GM12878 (cell line): ENCODE results near the gene PLEKHM1.
"Not testable (repeated sequence)": the region's sequence is repeated elsewhere in the genome, so short reads cannot be mapped to it uniquely, and the experiment has no call there.

ENCODE experiments used
- FOS ChIP-seq: IDR thresholded peaks from 3 replicates; pipeline ENCODE4 v1.6.1; 2011; ENCODE audit warnings: borderline replicate concordance; ENCODE audit not compliant: insufficient read length; ENCODE audit errors: extremely low read depth
- JUND ChIP-seq: IDR thresholded peaks from 2 replicates; pipeline ENCODE4 v1.6.1; 2012; ENCODE audit warnings: low read depth, mild to moderate bottlenecking, low read length, improper control_type of control experiment, moderate library complexity
- MYC ChIP-seq: IDR thresholded peaks from 2 replicates; pipeline ENCODE4 v1.6.1; 2011; ENCODE audit warnings: mild to moderate bottlenecking, low read length, moderate library complexity, inconsistent platforms; ENCODE audit not compliant: insufficient read depth, insufficient replicate concordance, insufficient read length, severe bottlenecking
- NR2C2 ChIP-seq: IDR thresholded peaks from 2 replicates; pipeline ENCODE4 v1.6.1; 2011; ENCODE audit warnings: borderline replicate concordance, low read depth; ENCODE audit not compliant: control insufficient read depth, insufficient read length
- POLR2A ChIP-seq: IDR thresholded peaks from 2 replicates; pipeline ENCODE4 v1.6.1; 2011; ENCODE audit warnings: low read depth, mild to moderate bottlenecking, low read length
- SIN3A ChIP-seq: IDR thresholded peaks from 2 replicates; pipeline ENCODE4 v1.6.1; 2012; ENCODE audit warnings: low read depth, low read length, improper control_type of control experiment
- SUZ12 ChIP-seq: fragments of 200-600 bp; sonication (generic); IDR thresholded peaks from one replicate; pipeline ENCODE4 v1.6.1; 2018; ENCODE audit warnings: antibody characterized with exemption, mild to moderate bottlenecking; ENCODE audit not compliant: unreplicated experiment
- ZNF274 ChIP-seq: IDR thresholded peaks from one replicate; pipeline ENCODE4 v1.8.0; 2011; ENCODE audit not compliant: insufficient read length, insufficient read depth
- TF ChIP-seq, protein P1 (sequence below), 3 experiments: IDR thresholded peaks in 2 of 3; conservative IDR thresholded peaks in 1 of 3; 2 replicates each; pipeline ENCODE4 v1.5.1; 2011; ENCODE audit warnings: low read depth in 3 of 3, low read length in 3 of 3, mild to moderate bottlenecking in 3 of 3, control low read depth in 2 of 3, moderate library complexity in 2 of 3, inconsistent platforms in 1 of 3, mixed read lengths in 1 of 3; ENCODE audit not compliant: control insufficient read depth in 2 of 3, insufficient read depth in 1 of 3; ENCODE audit errors: extremely low read depth in 1 of 3
- TF ChIP-seq, protein P2 (sequence below): fragments of 450-650 bp; IDR thresholded peaks from 2 replicates; pipeline ENCODE4 v1.6.1; 2017; ENCODE audit warnings: mild to moderate bottlenecking, moderate library complexity
- TF ChIP-seq, protein P3 (sequence below): fragments of 450-650 bp; IDR thresholded peaks from 2 replicates; pipeline ENCODE4 v1.6.1; 2016; ENCODE audit warnings: mild to moderate bottlenecking

DNA sequence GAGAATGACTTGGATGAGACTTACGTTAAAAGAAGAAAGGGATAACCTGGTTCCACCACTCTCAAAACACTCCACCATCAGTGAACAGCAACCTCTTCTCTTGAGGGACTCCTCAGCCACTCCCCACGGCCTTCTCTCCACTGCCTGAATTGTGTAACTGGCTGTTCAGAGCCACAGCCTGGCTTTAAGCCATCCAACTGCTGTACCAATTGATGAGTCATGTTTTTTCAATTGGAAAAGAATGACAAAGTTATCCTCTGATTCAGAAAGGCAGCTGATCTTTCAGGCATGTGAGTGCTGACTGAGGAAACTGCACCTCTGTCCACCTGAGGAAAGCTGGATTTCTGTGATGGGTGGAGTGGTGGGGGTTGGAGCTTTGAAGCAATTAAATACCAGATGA, 2.8 kb downstream of the PLEKHM1 start:
- not testable (repeated sequence) for TF ChIP-seq POLR2A, SIN3A, NR2C2, JUND, SUZ12, MYC, FOS, ZNF274
- TF ChIP-seq, protein P1, sequence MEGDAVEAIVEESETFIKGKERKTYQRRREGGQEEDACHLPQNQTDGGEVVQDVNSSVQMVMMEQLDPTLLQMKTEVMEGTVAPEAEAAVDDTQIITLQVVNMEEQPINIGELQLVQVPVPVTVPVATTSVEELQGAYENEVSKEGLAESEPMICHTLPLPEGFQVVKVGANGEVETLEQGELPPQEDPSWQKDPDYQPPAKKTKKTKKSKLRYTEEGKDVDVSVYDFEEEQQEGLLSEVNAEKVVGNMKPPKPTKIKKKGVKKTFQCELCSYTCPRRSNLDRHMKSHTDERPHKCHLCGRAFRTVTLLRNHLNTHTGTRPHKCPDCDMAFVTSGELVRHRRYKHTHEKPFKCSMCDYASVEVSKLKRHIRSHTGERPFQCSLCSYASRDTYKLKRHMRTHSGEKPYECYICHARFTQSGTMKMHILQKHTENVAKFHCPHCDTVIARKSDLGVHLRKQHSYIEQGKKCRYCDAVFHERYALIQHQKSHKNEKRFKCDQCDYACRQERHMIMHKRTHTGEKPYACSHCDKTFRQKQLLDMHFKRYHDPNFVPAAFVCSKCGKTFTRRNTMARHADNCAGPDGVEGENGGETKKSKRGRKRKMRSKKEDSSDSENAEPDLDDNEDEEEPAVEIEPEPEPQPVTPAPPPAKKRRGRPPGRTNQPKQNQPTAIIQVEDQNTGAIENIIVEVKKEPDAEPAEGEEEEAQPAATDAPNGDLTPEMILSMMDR (IDR thresholded peaks at IDR 0.05 in 2 of 3, conservative IDR thresholded peaks at IDR 0.05 in 1 of 3; ENCODE audit: control insufficient read depth in 2 of 3, extremely low read depth in 1 of 3, insufficient read depth in 1 of 3, low read depth in 3 of 3, low read length in 3 of 3): not testable (repeated sequence)
- TF ChIP-seq, protein P2, sequence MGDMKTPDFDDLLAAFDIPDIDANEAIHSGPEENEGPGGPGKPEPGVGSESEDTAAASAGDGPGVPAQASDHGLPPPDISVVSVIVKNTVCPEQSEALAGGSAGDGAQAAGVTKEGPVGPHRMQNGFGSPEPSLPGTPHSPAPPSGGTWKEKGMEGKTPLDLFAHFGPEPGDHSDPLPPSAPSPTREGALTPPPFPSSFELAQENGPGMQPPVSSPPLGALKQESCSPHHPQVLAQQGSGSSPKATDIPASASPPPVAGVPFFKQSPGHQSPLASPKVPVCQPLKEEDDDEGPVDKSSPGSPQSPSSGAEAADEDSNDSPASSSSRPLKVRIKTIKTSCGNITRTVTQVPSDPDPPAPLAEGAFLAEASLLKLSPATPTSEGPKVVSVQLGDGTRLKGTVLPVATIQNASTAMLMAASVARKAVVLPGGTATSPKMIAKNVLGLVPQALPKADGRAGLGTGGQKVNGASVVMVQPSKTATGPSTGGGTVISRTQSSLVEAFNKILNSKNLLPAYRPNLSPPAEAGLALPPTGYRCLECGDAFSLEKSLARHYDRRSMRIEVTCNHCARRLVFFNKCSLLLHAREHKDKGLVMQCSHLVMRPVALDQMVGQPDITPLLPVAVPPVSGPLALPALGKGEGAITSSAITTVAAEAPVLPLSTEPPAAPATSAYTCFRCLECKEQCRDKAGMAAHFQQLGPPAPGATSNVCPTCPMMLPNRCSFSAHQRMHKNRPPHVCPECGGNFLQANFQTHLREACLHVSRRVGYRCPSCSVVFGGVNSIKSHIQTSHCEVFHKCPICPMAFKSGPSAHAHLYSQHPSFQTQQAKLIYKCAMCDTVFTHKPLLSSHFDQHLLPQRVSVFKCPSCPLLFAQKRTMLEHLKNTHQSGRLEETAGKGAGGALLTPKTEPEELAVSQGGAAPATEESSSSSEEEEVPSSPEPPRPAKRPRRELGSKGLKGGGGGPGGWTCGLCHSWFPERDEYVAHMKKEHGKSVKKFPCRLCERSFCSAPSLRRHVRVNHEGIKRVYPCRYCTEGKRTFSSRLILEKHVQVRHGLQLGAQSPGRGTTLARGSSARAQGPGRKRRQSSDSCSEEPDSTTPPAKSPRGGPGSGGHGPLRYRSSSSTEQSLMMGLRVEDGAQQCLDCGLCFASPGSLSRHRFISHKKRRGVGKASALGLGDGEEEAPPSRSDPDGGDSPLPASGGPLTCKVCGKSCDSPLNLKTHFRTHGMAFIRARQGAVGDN: not testable (repeated sequence)
- TF ChIP-seq, protein P3, sequence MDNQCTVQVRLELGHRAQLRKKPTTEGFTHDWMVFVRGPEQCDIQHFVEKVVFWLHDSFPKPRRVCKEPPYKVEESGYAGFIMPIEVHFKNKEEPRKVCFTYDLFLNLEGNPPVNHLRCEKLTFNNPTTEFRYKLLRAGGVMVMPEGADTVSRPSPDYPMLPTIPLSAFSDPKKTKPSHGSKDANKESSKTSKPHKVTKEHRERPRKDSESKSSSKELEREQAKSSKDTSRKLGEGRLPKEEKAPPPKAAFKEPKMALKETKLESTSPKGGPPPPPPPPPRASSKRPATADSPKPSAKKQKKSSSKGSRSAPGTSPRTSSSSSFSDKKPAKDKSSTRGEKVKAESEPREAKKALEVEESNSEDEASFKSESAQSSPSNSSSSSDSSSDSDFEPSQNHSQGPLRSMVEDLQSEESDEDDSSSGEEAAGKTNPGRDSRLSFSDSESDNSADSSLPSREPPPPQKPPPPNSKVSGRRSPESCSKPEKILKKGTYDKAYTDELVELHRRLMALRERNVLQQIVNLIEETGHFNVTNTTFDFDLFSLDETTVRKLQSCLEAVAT: not testable (repeated sequence)
